Cardiac septum (tissue), 1 donor: ENCODE measurements around the gene CLSTN1. TPM values are rescaled to one million over a fixed set of nuclear protein-coding genes. Genes with fewer than 3 reads are reported as not detected.
A peak's percentile ranks its signal among the peaks of the same experiment; 100 is the strongest.
"Not testable (repeated sequence)": the region's sequence is repeated elsewhere in the genome, so short reads cannot be mapped to it uniquely, and the experiment has no call there.

Experiments
- DNase-seq: peaks from one replicate; pipeline ENCODE4 v3.0.0-alpha.2; 2020; ENCODE audit warnings: low spot score
- intact Hi-C: fragments of 100-400 bp; cut with DNase I; formaldehyde crosslinking; loops from one replicate; pipeline ENCODE4 v1.14.0; 2022
- total RNA-seq: library from RNA; stranded (reverse); fragmentation: NEBNext Ultra II Directional; extraction: Animal tissue kit (Norgen Biotek cat#: 25700); gene quantifications from one replicate; pipeline ENCODE4 v1.2.1, GENCODE V29; 2021
- donor health status: DM: no; HTN: no; CAD: no.

Gene CLSTN1
- total RNA-seq, 1 donor from 2014 or later: 59.1 TPM

DNA sequence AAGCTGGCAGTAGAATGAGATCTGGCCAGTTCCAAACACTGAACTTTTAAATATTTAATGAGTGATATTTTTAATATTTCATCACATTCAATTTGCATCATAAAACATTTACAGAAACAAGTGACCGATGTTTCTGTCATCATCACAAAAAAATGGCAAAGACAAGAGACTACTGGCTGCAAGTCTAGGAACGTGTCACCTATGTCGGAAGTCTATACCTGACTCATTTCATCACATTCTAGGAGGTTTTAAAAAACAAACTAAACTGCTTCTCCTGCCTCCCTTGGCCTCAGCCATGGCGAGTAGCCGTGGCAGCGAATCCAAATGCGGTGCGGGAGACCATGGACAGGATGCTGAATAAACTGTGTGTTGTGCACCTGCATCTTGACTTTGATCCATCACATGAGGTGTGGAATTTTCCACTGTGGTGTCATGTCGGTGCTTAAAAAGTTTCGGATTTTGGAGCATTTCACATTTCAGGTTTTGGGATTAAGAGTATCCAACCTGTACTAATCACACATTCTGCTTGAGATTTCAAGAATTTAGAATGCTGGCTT is 43.1 kb downstream of the CLSTN1 start:
- intact Hi-C loops: no loop called here
- DNase-seq: no peak

DNA sequence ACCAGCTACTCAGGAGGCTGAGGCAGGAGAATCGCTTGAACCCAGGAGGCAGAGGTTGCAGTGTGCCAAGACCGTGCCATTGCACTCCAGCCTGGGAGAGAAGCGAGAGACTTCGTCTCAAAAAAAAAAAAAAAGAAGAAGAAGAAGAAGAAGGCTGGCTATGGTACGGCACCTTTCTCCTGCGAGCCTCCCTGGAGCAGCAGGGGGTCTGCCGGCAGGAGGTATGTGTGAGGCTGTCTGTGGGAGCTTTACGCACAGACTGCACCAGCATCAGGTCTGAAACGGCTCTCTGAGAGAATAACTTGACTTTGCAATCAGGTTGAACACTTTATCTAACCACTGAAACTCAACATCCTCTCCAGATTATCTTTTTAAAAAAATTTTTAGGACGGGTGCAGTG is 44.9 kb downstream of the CLSTN1 start:
- intact Hi-C loops: no loop called here

DNA sequence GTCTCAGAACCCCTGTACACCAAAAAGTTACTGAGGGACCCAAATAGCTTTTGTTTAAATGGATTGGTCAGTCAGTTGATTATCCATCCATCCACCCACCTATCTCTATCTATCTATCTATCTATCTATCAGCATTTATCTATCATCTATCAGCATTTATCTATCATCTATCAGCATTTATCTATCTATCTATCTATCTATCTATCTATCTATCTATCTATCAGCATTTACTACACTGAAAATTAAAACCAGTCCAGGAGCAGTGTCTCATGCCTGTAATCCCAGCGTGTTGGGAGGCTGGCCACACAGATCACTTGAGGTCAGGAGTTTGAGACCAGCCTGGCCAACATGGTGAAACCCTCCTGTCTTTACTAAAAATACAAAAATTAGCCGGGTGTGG is 47.1 kb downstream of the CLSTN1 start:
- intact Hi-C loops: no loop called here
- no peak for DNase-seq

More for the DNA sequence above, 44.9 kb downstream of the CLSTN1 start:
- no peak for DNase-seq

DNA sequence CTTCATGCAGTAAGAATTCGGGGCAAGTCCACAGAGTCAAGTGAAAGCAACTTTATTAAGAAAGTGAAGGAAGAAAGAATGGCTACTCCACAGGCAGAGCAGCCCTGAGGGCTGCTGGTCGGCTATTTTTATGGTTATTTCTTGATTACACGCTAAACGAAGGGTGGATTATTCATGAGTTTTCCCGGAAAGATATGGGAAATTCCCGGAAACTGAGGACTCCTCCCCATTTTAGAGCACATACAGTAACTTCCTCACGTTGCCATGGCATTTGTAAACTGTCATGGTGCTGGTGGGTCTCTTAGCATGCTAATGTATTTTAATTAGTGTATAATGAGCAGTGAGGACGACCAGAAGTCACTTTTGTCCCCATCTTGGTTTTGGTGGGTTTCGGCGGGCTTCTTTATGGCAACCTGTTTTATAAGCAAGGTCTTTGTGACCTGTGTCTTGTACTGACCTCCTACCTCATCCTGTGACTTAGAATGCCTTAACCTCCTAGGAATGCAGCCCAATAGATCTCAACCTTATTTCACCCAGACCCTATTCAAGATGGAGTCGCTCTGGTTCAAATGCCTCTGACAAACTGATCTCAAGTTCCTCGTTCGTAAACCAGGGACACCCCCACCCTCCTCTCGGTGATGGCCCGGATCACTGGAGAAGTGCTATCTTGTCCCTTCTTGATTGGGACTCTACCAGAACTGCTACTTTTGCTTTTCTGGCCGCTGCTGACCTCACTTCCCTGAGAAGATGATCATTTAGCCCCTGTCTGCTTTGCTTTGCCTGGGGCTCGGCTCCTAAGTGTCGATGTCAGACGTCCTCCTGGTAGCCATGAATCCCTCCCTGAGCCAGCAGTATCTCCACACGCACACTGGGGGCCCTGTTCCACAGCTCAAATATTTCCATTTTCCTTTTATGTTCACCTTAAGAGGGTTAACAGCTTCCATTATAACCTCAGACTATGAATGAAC is 48.8 kb downstream of the CLSTN1 start:
- no peak for DNase-seq
- intact Hi-C loops: no loop called here

DNA sequence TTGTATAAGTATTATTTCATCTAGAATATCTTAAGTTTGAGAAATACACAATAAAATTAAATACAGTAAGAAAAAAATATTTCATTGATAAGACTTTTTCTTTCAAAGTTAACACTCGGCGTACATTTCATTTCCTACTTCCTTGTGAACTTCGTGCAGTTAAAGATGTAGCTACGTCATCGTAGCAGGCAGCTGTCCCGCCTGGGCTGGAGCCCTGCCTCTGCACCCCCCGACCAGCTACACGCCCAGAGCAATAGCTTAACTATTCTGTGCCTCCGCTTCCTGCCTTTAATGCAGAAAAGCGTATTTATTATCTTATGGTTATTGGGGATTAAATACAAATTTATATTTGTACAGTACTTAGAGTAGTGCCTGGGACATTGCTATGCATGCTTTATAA is 53.5 kb downstream of the CLSTN1 start:
- no peak for DNase-seq
- intact Hi-C loops: no loop called here

DNA sequence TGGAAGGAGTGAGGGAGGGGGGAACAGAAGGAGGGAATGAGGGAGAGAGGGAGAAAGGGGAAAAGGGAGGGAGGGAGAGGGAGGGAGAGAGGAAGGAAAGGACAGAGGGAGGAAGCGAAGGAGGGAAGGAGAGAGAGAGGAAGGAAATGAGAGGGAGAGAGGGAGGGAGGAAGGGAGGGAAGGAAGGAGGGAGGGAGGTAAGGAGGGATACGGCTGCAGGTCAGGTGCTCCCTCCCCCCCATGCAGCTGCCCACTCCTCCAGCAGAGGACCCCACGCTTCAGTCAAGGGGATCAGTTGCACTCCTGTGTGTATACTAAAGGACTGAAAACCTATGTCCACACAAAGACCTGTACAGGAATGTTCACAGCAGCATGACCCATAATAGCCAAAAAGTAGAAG is 54.8 kb downstream of the CLSTN1 start:
- intact Hi-C loops: no loop called here
- no peak for DNase-seq

DNA sequence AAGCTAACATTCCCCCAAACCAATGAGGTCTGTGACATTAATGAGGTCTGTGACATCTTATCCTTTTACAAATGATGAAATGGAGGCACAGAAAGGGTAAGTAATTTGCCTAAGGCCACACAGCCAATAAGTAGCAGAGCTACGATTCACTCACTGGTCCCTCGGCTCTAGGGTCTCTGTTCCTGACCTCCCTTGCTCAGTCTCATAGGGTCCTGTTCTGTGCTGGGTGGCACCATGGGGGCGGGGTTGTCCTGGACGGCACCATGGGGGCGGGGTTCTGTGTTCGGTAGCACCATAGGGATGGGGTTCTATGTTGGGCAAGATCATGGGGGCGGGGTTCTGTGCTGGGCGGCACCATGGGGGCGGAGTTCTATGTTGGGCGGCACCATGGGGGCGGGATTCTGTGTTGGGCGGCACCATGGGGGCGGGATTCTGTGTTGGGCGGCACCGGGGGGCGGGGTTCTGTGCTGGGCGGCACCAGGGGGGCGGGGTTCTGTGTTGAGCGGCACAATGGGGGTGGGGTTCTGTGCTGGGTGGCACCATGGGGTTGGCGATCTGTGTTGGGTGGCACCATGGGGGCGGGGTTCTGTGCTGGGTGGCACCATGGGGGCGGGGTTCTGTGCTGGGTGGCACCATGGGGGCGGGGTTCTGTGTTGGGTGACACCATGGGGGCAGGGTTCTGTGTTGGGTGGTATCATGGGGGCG is 55.6 kb downstream of the CLSTN1 start:
- no peak for DNase-seq
- intact Hi-C loops: no loop called here

DNA sequence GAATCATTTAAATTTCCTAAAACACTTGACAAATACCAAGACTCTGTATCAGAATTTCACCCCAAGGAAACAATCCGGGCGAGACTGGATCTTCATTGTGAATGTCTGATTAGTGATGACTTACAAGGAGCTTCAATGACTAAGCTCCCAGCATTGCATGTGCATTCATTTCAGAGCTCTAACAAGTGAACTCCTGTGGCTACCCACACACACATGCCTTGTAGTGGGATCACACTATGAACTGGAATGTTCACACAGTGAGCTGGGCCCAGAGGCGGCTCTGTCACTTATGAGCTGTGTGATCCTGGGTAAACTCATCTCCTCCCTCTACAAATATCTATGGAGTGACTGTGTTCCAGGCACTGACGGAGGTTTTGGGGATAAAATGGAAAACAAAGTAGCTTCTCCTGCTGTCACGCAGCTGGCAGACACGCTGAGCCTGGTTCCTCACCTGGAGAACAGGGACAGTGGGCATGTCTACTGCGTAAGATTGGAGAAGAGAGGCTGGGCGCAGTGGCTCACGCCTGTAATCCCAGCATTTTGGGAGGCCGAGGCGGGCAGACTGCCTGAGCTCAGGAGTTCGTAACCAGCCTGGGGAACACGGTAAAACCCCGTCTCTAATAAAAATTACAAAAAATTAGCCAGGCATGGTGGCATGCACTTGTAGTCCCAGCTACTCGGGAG is 56.9 kb downstream of the CLSTN1 start:
- intact Hi-C loops: no loop called here
- no peak for DNase-seq

DNA sequence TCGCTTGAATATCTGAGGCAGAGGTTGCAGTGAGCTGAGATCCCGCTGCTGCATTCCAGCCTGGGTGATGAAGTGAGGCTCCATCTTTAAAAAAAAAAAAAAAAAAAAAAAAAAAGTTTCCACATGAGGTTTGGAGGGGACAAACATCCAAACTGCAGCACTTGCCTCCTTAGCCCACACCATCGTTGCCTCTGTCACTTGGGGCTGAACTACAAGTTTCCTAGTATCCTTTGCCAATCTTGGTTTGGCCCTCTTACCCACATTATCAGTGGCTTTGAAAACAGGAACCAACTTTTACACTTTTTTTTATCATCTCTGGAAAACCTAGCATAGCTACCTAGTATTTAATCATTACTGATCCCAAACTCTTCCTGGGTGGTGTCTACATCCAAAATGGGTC is 59.2 kb downstream of the CLSTN1 start:
- no peak for DNase-seq
- intact Hi-C loops: no loop called here

DNA sequence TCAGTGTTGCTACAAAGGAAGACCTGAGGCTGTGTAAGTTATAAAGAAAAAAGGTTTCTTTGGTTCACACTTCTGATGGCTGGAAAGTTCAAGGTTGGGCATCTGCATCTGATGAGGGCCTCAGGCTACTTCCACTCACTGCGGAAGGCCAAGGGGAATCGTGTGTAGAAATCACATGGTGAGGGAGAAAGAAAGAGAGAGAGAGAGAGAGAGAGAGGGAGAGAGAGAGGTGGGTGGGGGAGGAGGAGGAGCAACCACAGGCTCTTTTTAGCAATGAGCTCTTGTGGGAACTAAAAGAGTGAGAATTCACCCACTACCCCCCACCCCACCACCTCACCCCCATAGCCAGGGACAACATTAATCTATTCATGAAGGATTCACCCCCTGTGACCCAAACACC is 59.9 kb downstream of the CLSTN1 start:
- DNase-seq: peak; percentile 26
- intact Hi-C loops: no loop called here

DNA sequence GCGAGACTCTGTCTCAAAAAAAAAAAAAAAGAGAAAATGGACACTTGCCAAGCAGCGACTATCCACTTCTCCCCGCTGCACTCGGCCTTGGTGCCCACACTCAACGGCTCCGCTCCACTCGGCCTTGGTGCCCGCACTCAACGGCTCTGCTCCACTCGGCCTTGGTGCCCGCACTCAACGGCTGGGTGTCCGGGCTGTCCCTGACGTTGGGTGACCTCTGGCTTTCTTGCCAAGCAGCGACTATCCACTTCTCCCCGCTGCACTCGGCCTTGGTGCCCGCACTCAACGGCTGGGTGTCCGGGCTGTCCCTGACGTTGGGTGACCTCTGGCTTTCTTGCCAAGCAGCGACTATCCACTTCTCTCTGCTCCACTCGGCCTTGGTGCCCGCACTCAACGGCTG is 61.3 kb downstream of the CLSTN1 start:
- intact Hi-C loops: not testable (repeated sequence)

DNA sequence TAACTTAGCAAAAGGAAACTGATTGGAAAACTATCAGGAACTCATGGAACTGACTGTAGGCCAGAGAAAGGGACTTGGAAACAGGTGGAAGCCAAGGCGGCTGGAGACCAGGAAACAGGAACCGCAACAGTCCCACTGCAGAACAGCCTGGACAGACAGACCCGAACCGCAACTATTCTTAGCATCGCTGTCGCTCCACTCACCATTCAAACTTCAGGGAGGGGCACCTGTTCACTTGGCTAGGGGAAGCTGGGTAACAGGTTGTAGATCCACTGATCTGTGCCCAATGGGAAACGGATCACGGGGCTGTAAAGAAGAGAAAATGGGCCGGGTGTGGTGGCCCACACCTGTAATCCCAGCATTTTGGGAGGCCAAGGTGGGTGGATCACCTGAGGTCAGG is 61.9 kb downstream of the CLSTN1 start:
- DNase-seq: no peak
- intact Hi-C loops: no loop called here

More for the DNA sequence above, 61.3 kb downstream of the CLSTN1 start:
- not testable (repeated sequence) for DNase-seq

DNA sequence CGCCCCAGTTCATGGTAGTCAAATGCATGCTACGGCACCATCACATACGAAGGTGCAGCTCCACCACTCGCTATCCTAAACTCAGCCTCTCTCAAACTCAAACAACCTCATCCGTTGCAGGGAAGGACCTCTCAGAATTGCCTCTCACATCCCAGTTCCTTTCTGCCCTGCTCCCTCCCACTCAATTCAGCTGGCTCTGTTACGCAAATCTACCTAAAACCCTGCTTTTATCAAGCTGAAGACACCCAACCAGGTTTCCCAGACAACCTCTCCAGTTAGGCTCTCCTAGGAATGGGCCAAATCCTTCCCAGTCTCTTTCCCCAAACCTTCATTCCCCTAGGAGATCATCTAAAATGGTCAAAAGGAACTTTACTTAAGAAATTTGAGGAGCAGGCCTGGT is 62.9 kb downstream of the CLSTN1 start:
- intact Hi-C loops: no loop called here
- no peak for DNase-seq

DNA sequence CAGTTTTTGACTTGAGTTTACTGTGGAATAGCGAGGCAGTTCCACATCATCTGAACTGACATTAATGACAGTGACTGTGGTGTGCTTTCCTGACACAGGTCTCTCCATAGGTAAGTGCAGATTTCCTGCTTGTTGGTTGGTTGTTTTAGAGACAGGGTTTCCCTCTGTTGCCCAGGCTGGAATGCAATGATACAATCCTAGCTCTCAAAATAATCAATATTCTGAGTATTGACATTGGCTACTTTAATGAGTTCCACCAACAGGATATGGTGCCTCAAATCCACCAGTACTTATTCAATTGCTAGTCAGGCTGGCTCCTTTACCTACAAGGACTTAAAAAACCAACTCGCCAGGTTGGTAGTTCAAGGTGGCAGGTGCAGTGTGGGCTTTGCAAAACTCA is 63.8 kb downstream of the CLSTN1 start:
- intact Hi-C loops: no loop called here
- no peak for DNase-seq

DNA sequence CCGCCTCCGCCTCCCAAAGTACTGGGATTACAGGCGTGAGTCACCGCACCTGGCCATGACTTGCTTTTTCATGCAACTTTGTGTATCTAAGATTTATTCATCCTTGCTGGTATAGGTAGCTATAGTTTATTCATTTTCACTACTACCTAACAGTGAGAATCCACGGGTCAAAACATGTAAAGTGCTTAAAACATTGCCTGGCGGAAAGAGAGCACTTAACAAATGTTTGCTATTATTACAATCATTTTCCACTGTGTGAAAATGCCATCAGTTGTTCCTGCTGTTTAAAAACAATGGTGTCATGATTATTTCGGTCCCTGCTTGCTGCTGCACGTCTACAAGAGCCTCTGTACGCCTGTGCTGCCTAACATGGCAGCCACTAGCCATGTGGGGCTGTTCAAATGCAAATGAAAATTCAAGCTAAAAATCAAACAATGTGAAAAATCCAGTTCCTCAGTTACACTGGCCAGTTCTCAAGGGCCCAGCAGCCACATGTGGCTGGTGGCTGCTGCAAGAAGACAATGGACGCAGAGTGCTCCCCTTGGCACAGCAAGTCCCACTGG is 65.1 kb downstream of the CLSTN1 start:
- intact Hi-C loops: no loop called here
- DNase-seq: peak; percentile 27

DNA sequence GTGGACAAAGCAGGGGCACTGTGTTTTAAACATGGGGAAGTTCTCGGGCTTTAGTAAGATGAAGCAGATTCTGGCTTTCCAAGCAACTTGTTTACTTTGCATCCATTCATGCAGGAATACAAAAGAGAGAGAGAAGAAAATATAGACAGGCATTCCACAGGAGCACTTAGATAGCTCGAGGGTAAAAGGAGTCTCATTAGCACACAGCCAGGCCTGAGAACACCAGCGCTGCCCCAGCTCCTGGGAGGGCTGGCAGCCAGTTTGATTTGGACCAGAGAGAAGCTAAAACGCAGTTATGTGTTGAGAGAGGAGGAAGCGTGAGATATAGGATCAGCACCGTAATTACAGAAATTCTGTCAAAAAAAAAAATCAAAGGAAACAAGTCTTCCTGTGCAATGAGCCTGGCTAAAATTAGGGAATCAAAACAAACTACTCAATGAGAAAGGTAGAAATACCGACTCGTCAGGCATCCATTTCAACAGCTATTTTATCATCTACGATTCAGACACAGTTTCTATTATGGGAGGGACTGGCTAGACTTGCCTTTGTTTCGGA is 68.2 kb downstream of the CLSTN1 start:
- intact Hi-C loops: no loop called here
- peak; percentile 27 for DNase-seq

DNA sequence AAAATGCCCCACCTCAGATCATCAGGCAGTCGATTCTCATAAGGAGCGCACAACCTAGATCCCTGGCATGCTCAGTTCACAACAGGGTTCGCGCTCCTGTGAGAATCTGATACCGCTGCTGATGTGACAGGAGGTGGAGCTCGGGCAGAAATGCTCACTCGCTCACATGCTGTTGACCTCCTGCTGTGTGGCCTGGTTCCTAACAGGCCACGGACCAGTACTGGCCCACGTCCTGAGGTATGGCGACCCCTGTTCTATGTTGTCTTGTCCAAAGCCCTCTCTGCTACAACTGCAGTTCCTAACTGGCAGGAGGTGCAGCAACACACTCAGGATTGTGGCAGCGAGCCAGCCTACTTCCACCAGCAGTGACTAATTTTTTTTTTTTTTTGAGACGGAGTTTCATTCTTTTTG is 70.6 kb downstream of the CLSTN1 start:
- intact Hi-C loops: no loop called here
- DNase-seq: peak; percentile 65

DNA sequence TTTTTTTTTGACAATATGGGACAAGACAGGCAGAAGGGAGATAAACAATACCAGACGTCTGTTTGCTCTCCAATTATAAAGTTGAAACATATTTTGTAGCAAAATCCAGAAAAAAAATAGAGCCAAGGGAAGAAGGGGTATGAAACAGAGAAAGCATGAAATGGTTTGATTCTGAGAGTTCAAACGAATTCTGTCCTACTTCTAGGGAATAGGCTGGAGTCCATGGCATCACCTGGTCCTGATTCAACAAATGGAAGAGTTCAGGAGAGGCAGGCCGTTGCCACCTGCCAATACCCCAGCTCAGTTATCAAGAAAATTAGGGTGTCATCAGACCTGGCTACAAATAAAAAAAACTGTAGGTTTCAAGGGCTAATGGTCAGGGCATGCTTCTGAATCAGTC is 71.8 kb downstream of the CLSTN1 start:
- DNase-seq: no peak

DNA sequence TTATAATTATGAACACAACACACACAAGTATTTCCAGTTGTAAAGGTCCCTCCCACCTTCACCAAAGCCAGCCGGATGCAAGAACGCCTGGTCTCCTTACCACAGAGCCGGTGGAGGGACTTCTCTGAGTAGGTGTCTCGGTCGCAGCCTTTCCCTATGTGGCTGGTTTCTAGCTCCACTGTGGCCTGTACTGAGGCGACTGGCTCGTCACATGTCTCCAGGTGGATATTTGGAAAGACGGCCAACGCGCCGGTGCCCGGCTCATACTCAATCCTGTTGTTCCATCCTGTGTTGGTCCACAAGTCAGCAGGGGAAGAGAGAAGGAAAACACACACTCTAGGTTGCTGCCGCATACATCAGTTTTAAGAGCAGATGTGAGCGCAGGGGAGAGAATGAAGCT is 74.4 kb downstream of the CLSTN1 start:
- intact Hi-C loops: no loop called here
- DNase-seq: peak; percentile 35

More for the DNA sequence above, 71.8 kb downstream of the CLSTN1 start:
- intact Hi-C loops: no loop called here
